ENCODE measurements around the gene SPSB3.
A peak's percentile ranks its signal among the peaks of the same experiment; 100 is the strongest.

SPSB3 gene

GRCh38 chr16:1818873-1819525, 36.6 kb upstream of the SPSB3 start:
- TF ChIP-seq, protein P1, sequence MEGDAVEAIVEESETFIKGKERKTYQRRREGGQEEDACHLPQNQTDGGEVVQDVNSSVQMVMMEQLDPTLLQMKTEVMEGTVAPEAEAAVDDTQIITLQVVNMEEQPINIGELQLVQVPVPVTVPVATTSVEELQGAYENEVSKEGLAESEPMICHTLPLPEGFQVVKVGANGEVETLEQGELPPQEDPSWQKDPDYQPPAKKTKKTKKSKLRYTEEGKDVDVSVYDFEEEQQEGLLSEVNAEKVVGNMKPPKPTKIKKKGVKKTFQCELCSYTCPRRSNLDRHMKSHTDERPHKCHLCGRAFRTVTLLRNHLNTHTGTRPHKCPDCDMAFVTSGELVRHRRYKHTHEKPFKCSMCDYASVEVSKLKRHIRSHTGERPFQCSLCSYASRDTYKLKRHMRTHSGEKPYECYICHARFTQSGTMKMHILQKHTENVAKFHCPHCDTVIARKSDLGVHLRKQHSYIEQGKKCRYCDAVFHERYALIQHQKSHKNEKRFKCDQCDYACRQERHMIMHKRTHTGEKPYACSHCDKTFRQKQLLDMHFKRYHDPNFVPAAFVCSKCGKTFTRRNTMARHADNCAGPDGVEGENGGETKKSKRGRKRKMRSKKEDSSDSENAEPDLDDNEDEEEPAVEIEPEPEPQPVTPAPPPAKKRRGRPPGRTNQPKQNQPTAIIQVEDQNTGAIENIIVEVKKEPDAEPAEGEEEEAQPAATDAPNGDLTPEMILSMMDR (conservative IDR thresholded peaks at IDR 0.05) = no peak
- no peak overlapping the region for H3K27ac ChIP-seq

DNA sequence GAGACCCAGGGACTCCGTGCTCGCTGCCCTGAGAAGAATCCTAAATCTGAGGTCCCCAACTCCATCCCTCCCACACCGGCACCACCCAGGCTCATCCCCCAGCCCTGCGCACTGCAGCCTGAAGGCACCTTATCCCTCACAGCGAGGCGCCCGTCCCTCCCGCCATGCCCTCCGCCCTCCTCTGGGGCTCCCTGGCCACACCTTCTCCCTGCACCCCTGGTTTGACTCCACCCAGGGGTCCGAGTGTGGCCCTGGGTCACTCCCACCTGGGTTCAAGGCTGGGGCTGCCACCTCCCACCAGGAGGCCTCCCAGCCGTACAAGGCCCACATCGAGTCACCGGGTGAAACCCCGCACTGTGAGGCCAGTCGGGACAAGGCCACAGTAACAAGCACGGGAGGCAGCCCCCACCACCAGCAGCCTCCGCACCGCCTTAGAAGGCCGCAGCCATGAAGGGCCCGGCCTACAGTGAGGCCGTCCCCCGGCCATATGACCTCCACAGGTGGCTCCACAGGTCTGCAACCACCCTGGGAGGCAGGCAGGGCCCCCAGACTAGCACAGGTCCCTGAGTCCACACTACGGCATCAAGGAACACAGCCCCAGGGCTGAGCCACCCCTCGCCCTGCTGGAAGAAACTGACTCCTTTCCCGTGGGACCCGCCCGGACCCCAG, 36.0 kb upstream of the SPSB3 start:
- TF ChIP-seq, protein P1 (conservative IDR thresholded peaks at IDR 0.05) = no peak
- no peak overlapping the region for H3K27ac ChIP-seq

DNA sequence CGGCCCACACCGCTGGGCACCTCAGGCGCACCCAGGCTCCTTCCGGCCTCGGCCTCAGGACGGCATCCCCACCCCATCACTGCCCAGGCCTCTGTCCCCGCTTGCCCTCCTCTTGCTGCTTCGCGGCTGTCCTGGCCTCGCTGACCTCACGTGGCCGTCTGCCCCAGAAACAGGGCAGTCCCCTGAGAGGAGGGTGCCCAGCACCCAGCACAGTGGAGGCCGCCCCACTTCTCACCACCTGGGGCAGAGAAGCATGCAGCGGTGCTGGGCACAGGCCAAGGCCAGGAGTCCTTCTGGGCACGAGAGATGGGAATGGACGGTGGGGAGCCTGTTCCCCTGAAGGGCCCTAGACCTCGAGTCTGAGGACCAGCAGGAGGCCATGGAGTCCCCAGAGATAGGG, 35.3 kb upstream of the SPSB3 start:
- H3K27ac ChIP-seq = no peak overlapping the region
- TF ChIP-seq, protein P1 (conservative IDR thresholded peaks at IDR 0.05) = no peak

- H3K27ac ChIP-seq = no peak overlapping the region
- TF ChIP-seq, protein P1 (conservative IDR thresholded peaks at IDR 0.05) = no peak
These were observed 34.9 kb upstream of the SPSB3 start for GRCh38 chr16:1817276-1817589.

DNA sequence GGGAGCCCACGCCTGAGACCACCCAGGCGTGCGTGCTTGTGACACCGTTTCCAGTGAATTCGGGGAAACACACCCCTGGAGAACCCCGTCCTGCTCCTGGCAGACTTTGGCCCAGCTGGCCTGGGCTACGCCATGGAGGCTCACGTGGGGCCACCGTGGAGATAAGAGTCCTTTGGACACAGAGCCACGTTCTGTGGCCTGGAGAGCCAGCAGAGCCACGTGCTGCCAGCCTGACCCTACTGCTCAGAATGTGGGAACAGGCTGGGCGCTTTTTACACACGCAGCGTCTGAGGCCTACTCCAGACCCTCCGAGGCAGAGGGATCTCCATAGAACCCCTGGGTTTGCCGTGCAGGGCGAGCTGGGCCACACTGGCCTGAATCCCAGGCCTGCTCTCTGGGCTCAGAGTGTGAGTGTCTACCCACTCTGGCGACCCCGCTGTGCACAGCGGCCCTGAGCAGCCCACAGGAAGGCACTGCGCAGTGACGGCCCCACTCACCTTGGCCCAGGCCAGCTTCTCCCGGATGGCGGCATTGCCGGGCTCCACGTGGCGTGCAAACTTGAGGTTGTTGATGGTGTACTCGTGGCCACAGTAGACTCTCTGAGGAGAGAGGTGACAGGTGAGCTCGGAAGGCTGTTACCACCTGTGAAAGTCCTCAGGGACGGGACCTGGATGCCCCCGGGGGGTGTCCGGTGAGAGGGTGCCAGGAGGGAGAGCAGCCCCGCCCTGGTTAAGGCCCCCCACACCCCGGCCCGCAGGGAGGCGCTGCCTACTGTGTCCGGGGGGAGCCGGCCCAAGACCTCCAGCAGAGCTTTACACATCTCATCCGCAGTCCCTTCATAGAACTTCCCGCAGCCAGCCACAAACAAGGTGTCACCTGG, 34.3 kb upstream of the SPSB3 start:
- no peak overlapping the region for H3K27ac ChIP-seq
- TF ChIP-seq, protein P1 (conservative IDR thresholded peaks at IDR 0.05) = no peak

GRCh38 chr16:1815461-1815860, 33.1 kb upstream of the SPSB3 start:
- TF ChIP-seq, protein P1 (conservative IDR thresholded peaks at IDR 0.05) = no peak
- no peak overlapping the region for H3K27ac ChIP-seq

GRCh38 chr16:1812732-1813163, 30.4 kb upstream of the SPSB3 start:
- H3K27ac ChIP-seq = peak overlapping the region; percentile 37
- TF ChIP-seq, protein P1 (conservative IDR thresholded peaks at IDR 0.05) = peak; percentile 76

Measured in VCaP (cell line).